Mesenchymal stem cell (in vitro differentiated cells and primary cell): ENCODE results near the gene RPL18.

Source experiments
- DNase-seq: peaks from one replicate; pipeline ENCODE4 v3.0.0-alpha.2; 2013
- H2AFZ ChIP-seq: one replicate; pipeline ENCODE4 v1.6.1; 2013; ENCODE audit warnings: low read depth, mild to moderate bottlenecking, control low read depth, inconsistent platforms, low read length, moderate library complexity
- H2AK5ac ChIP-seq: 2 replicates; pipeline ENCODE4 v1.6.1; 2013; ENCODE audit warnings: low read length, moderate library complexity, mild to moderate bottlenecking, inconsistent platforms; ENCODE audit not compliant: severe bottlenecking
- H2BK120ac ChIP-seq: one replicate; pipeline ENCODE4 v1.6.1; 2013; ENCODE audit warnings: low read depth, mild to moderate bottlenecking, inconsistent platforms, low read length, moderate library complexity
- H2BK12ac ChIP-seq, 2 experiments: one replicate each; pipeline ENCODE4 v1.6.1; 2013; ENCODE audit warnings: inconsistent platforms in 2 of 2, low read length in 2 of 2, mild to moderate bottlenecking in 2 of 2, moderate library complexity in 2 of 2, control low read depth in 1 of 2
- H2BK15ac ChIP-seq: one replicate; pipeline ENCODE4 v1.6.1; 2013; ENCODE audit warnings: mild to moderate bottlenecking, low read depth, inconsistent platforms; ENCODE audit not compliant: poor library complexity, severe bottlenecking
- H2BK5ac ChIP-seq: 2 replicates; pipeline ENCODE4 v1.6.1; 2013; ENCODE audit warnings: low read depth, mild to moderate bottlenecking, low read length, control low read depth, inconsistent platforms; ENCODE audit not compliant: poor library complexity, severe bottlenecking
- H3K14ac ChIP-seq, 2 experiments: one replicate each; pipeline ENCODE4 v1.6.1; 2013; ENCODE audit warnings: inconsistent platforms in 2 of 2, low read length in 2 of 2, control low read depth in 1 of 2, mild to moderate bottlenecking in 1 of 2, moderate library complexity in 1 of 2
- H3K18ac ChIP-seq, 2 experiments: one replicate each; pipeline ENCODE4 v1.6.1; 2013; ENCODE audit warnings: inconsistent platforms in 2 of 2, low read length in 2 of 2, control low read depth in 1 of 2, low read depth in 1 of 2, mild to moderate bottlenecking in 1 of 2
- H3K23ac ChIP-seq, 2 experiments: one replicate each; pipeline ENCODE4 v1.6.1; 2013; ENCODE audit warnings: inconsistent platforms in 2 of 2, low read length in 2 of 2, mild to moderate bottlenecking in 2 of 2, moderate library complexity in 2 of 2, control low read depth in 1 of 2
- H3K27ac ChIP-seq: 2 replicates; pipeline ENCODE4 v1.5.1; 2013; ENCODE audit warnings: mild to moderate bottlenecking, moderate library complexity, low read length, control low read depth, inconsistent platforms; ENCODE audit not compliant: poor library complexity, severe bottlenecking
- H3K27me3 ChIP-seq, 2 experiments: 2 replicates each; pipeline versions ENCODE4 v1.6.1 to v1.7.0; 2013; ENCODE audit warnings: low read length in 2 of 2, mild to moderate bottlenecking in 2 of 2, moderate library complexity in 2 of 2, control low read depth in 1 of 2, inconsistent platforms in 1 of 2; ENCODE audit not compliant: control insufficient read depth in 1 of 2, insufficient read depth in 1 of 2
- H3K36me3 ChIP-seq, 2 experiments: 2 replicates each; pipeline versions ENCODE4 v1.6.1 to v1.7.0; 2013; ENCODE audit warnings: low read length in 2 of 2, control low read depth in 1 of 2, inconsistent platforms in 1 of 2, low read depth in 1 of 2, mild to moderate bottlenecking in 1 of 2; ENCODE audit not compliant: insufficient read depth in 2 of 2, control insufficient read depth in 1 of 2
- H3K4ac ChIP-seq, 2 experiments: one replicate each; pipeline ENCODE4 v1.6.1; 2013; ENCODE audit warnings: inconsistent platforms in 2 of 2, low read length in 2 of 2, mild to moderate bottlenecking in 2 of 2, moderate library complexity in 2 of 2, control low read depth in 1 of 2, low read depth in 1 of 2
- H3K4me1 ChIP-seq: 2 replicates; pipeline ENCODE4 v1.6.1; 2013; ENCODE audit warnings: low read depth, low read length, control low read depth; ENCODE audit not compliant: control insufficient read depth, insufficient read depth
- H3K4me2 ChIP-seq: 2 replicates; pipeline ENCODE4 v1.6.1; 2013; ENCODE audit warnings: low read length, mild to moderate bottlenecking, inconsistent platforms; ENCODE audit not compliant: poor library complexity, severe bottlenecking
- H3K4me3 ChIP-seq, 2 experiments: 2 replicates each; pipeline versions ENCODE4 v1.5.1 to v1.7.0; 2013; ENCODE audit warnings: low read length in 2 of 2, mild to moderate bottlenecking in 2 of 2, control low read depth in 1 of 2, low read depth in 1 of 2; ENCODE audit not compliant: insufficient read depth in 1 of 2
- H3K79me1 ChIP-seq: replicated peaks from 2 replicates; pipeline ENCODE4 v1.6.1; 2013; ENCODE audit warnings: mild to moderate bottlenecking, control low read depth, low read length, inconsistent platforms; ENCODE audit not compliant: poor library complexity, severe bottlenecking
- H3K9ac ChIP-seq: 2 replicates; pipeline ENCODE4 v1.7.0; 2013; ENCODE audit warnings: mild to moderate bottlenecking, low read length, moderate library complexity
- H3K9me3 ChIP-seq: 2 replicates; pipeline ENCODE4 v1.7.0; 2013; ENCODE audit warnings: mild to moderate bottlenecking, low read length; ENCODE audit not compliant: control insufficient read depth
- H4K8ac ChIP-seq: one replicate; pipeline ENCODE4 v1.6.1; 2013; ENCODE audit warnings: inconsistent platforms, mild to moderate bottlenecking, low read length, moderate library complexity
- H4K91ac ChIP-seq: one replicate; pipeline ENCODE4 v1.6.1; 2013; ENCODE audit warnings: mild to moderate bottlenecking, low read length, inconsistent platforms
- WGBS: methylation state at CpG from one replicate; pipeline ENCODE4 v1.1.7; 2013; ENCODE audit warnings: mixed read lengths; 5-methylcytosine and 5-hydroxymethylcytosine counted together

The RPL18 gene

DNA sequence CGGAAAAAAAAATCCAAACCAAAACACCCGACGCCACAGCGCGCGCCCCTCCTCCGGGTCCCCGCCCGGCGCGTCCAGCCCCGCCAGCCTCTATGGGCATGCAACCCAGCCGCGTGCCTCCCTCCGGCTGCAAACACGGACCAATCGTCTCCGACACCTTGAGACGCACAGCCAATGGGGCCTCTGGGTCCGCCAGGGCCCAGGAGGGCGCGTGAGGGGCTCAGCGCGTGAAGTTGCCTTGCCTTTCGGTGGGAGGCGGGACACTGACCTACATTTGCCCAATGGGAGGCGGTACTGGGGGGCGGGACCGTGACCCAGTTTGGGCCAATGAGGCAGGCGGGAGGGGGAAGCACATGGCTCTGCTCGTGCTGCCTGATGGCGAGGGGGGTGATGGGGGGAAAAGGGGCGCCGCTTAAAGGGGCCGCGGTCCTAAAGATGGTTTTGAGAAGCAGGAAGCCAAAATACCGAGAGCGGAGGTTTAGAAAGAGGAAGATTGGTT, 18.5 kb upstream of the RPL18 start:
- under 1% methylated on average over 36 of the region's 38 CpGs for WGBS
- Histone ChIP-seq H3K4me2 (peak overlapping the region; percentile 72), H3K4ac (peak overlapping the region; percentile 22 to 92), H3K9ac (peak overlapping the region; percentile 99), H3K27me3 (peaks cover 0 to 7% of the 10 kb centered on the region in 2 experiments), H3K9me3 (no peaks in the 10 kb centered on the region), H2AK5ac (peak overlapping the region; percentile 10), H4K91ac (no peak overlapping the region), H2AFZ (no peak overlapping the region), H3K4me1 (peaks cover 36% of the 10 kb centered on the region), H3K4me3 (peak overlapping the region; percentile 53 to 81), H2BK12ac (no peak overlapping the region), H3K36me3 (peaks cover 0 to 14% of the 10 kb centered on the region in 2 experiments), H2BK120ac (peak overlapping the region; percentile 86), H4K8ac (peak overlapping the region; percentile 45), H2BK5ac (no peak overlapping the region), H3K79me1 (no peaks in the 10 kb centered on the region), H3K23ac (no peak overlapping the region), H2BK15ac (peak overlapping the region; percentile 60), H3K14ac (peak overlapping the region in 1 of 2 experiments; percentile 40), H3K18ac (peak overlapping the region in 1 of 2 experiments; percentile 97), H3K27ac (peak overlapping the region; percentile 93)
- DNase-seq = peak; percentile 99

DNA sequence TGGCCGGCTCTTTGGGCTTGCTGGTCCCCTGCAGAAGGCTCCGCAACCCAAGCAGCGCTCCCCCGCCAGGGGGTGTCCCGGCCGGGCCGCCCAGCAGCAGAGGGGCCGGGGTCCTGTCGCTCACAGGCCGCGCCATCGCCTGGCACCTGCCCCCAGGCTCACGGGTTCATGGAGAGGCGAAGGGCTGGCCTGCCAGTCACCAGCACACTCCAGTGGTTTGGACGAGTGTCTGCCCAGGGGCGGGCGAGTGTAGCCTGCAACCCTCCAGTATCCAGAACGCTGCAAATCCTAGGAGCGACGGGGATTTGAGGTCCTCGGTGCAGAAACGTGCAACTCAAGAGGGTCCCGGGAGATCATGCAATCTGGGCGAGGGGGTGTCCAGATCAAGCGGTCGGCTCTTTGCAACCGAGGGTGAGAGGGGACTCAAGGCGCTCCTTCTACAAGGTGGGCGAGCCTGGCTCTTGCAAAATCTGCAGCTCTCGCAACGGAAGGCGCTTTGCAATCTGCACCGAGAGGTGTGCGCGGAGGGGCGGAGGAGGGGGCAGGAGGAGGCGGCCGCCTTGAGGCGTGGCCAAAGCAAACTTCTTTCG, 18.0 kb upstream of the RPL18 start, which contains the start of gene DBP:
DBP (minus strand) TSS at position 521 of the 590 bp plus-strand sequence; CDS start at position 136, 385 bp downstream.
- H3K9ac ChIP-seq = peak within 1 kb of the TSS; percentile 99
- peak within 1 kb of the TSS; percentile 11 to 58 for H3K14ac ChIP-seq
- peak within 1 kb of the TSS; percentile 53 to 81 for H3K4me3 ChIP-seq
- peak within 1 kb of the TSS; percentile 72 for H3K4me2 ChIP-seq
- H2BK120ac ChIP-seq = peak within 1 kb of the TSS; percentile 86
- peaks cover 0 to 7% of the 10 kb centered on the region in 2 experiments for H3K27me3 ChIP-seq
- H2BK5ac ChIP-seq = peak within 1 kb of the TSS; percentile 5
- H3K79me1 ChIP-seq = no peaks in the 10 kb centered on the region
- peaks cover 37% of the 10 kb centered on the region for H3K4me1 ChIP-seq
- H2BK15ac ChIP-seq = peak within 1 kb of the TSS; percentile 60
- H2AFZ ChIP-seq = peak within 1 kb of the TSS; percentile 36
- peak within 1 kb of the TSS; percentile 53 to 92 for H3K4ac ChIP-seq
- peak within 1 kb of the TSS in 1 of 2 experiments; percentile 48 for H3K23ac ChIP-seq
- peak within 1 kb of the TSS; percentile 45 for H4K8ac ChIP-seq
- H3K36me3 ChIP-seq = peaks cover 0 to 14% of the 10 kb centered on the region in 2 experiments
- 2% methylated on average over 39 of the region's 40 CpGs for WGBS
- H3K27ac ChIP-seq = peak within 1 kb of the TSS; percentile 93
- H4K91ac ChIP-seq = peak within 1 kb of the TSS; percentile 70
- peak within 1 kb of the TSS; percentile 10 for H2AK5ac ChIP-seq
- H3K9me3 ChIP-seq = no peaks in the 10 kb centered on the region
- peak within 1 kb of the TSS; percentile 48 to 97 for H3K18ac ChIP-seq
- no peak for DNase-seq
- H2BK12ac ChIP-seq = peak within 1 kb of the TSS in 1 of 2 experiments; percentile 79

DNA sequence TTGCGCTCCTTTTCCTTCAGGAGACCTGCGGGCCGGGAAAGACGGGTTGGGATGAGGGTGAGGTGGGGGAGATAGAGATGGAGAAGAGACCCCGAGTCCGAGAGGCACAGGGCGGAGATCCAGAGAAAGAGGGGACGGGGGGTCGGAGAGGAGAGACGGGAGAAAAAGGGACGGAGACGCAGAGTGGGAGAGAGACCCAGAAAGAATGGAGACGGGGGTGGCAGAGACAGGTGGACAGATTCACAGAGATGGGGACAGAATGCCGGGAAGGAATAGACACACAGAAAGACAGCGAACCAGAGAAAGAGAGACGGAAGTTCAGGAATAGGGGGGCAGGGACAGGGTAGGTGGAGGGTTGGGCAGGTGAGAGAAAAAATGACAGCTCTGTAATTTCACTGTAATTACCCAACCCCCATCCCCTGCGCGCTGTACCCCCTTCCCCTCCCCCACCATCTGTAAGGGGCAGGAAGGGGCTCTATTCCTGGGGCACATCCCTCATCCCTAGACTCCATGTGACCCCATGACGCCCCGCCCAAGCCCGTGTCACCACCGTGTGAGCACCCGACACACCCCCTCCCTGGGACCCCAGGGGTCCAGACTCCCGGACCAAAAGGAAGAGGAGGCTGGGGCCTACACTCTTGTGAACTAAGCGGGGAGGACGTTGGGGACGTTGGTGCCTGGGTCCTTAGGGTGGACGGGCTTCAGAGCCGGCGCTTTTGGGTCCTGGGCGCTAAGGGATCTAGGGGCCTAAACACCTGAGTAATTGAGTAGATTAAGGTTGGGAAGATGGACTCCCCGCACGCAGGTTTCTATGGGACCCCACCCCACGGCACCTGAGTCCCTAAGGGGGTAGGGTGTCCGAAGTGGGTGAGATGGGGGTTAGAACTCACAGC, 17.2 kb upstream of the RPL18 start:
- peaks cover 37% of the 10 kb centered on the region for H3K4me1 ChIP-seq
- peak overlapping the region; percentile 58 to 83 for H3K14ac ChIP-seq
- no peak overlapping the region for H3K27ac ChIP-seq
- H4K8ac ChIP-seq = peak overlapping the region; percentile 77
- peak overlapping the region; percentile 18 to 53 for H3K4ac ChIP-seq
- peak overlapping the region; percentile 73 for H2AFZ ChIP-seq
- peak overlapping the region; percentile 57 for H2BK120ac ChIP-seq
- H2BK12ac ChIP-seq = peak overlapping the region; percentile 38 to 79
- peak overlapping the region; percentile 68 to 81 for H3K4me3 ChIP-seq
- 9% methylated on average over 32 of the region's 35 CpGs for WGBS
- H3K27me3 ChIP-seq = peaks cover 0 to 7% of the 10 kb centered on the region in 2 experiments
- peaks cover 4 to 14% of the 10 kb centered on the region in 2 experiments for H3K36me3 ChIP-seq
- no peaks in the 10 kb centered on the region for H3K79me1 ChIP-seq
- no peaks in the 10 kb centered on the region for H3K9me3 ChIP-seq
- no peak for DNase-seq
- peak overlapping the region; percentile 48 to 70 for H3K18ac ChIP-seq
- peak overlapping the region; percentile 74 for H2BK15ac ChIP-seq
- H3K4me2 ChIP-seq = peak overlapping the region; percentile 72
- H3K23ac ChIP-seq = no peak overlapping the region
- no peak overlapping the region for H2BK5ac ChIP-seq
- H4K91ac ChIP-seq = peak overlapping the region; percentile 45
- peak overlapping the region; percentile 99 for H3K9ac ChIP-seq
- no peak overlapping the region for H2AK5ac ChIP-seq
